GM23338 (cell line): Measurements from ENCODE around the gene PPP4R2. TPM values are rescaled to one million over a fixed set of nuclear protein-coding genes. Genes with fewer than 3 reads are reported as not detected.

Source experiments
- ATAC-seq: fragments of 200-7000 bp; cut with Tn5 transposase; 3 replicates; pipeline ENCODE4 v1.9.1; 2020
- DNase-seq: peaks from one replicate; pipeline ENCODE4 v3.0.0-alpha.2; 2015; ENCODE audit warnings: low spot score
- H2AFZ ChIP-seq: fragments of 200-600 bp; sonication (generic); 2 replicates; pipeline ENCODE4 v1.8.0; 2016; ENCODE audit warnings: antibody characterized with exemption, mild to moderate bottlenecking, moderate library complexity
- H3F3A ChIP-seq: fragments of 200-600 bp; sonication (generic); replicated peaks from 2 replicates; pipeline ENCODE4 v1.8.0; 2017; ENCODE audit warnings: antibody characterized with exemption, mixed run types, low read depth
- H3K27ac ChIP-seq: fragments of 200-600 bp; sonication (generic); 2 replicates; pipeline ENCODE4 v1.6.1; 2016; ENCODE audit warnings: low read depth
- H3K27me3 ChIP-seq: fragments of 200-600 bp; sonication (generic); 2 replicates; pipeline ENCODE4 v1.8.0; 2016; ENCODE audit warnings: mild to moderate bottlenecking, mixed run types, moderate library complexity; ENCODE audit not compliant: insufficient read depth
- H3K36me3 ChIP-seq: fragments of 200-600 bp; sonication (generic); 2 replicates; pipeline ENCODE4 v1.8.0; 2016; ENCODE audit warnings: mild to moderate bottlenecking; ENCODE audit not compliant: insufficient read depth
- H3K4me1 ChIP-seq: fragments of 200-600 bp; sonication (generic); 2 replicates; pipeline ENCODE4 v1.8.0; 2016; ENCODE audit warnings: mild to moderate bottlenecking, moderate library complexity; ENCODE audit not compliant: insufficient read depth
- H3K4me2 ChIP-seq: fragments of 200-600 bp; sonication (generic); 2 replicates; pipeline ENCODE4 v1.7.1; 2017; ENCODE audit warnings: mixed run types
- H3K4me3 ChIP-seq: fragments of 200-600 bp; sonication (generic); 2 replicates; pipeline ENCODE4 v1.6.1; 2016; ENCODE audit warnings: mixed run types
- H3K79me2 ChIP-seq: fragments of 200-600 bp; sonication (generic); replicated peaks from 2 replicates; pipeline ENCODE4 v1.8.0; 2017; ENCODE audit warnings: mild to moderate bottlenecking; ENCODE audit not compliant: insufficient read depth
- H3K9me2 ChIP-seq: fragments of 200-600 bp; sonication (generic); 2 replicates; pipeline ENCODE4 v1.8.0; 2017; ENCODE audit not compliant: insufficient read depth
- H4K20me1 ChIP-seq: fragments of 200-600 bp; sonication (generic); replicated peaks from 2 replicates; pipeline ENCODE4 v1.8.0; 2017; ENCODE audit warnings: mild to moderate bottlenecking; ENCODE audit not compliant: insufficient read depth
- H3K27ac Mint-ChIP-seq: 2 replicates; pipeline ENCODE4 v1.8.0; 2020; ENCODE audit warnings: inconsistent platforms, mild to moderate bottlenecking, moderate library complexity, mixed read lengths
- H3K27me3 Mint-ChIP-seq: 3 replicates; pipeline ENCODE4 v1.8.0; 2022; ENCODE audit warnings: low read depth, mild to moderate bottlenecking, moderate library complexity, mixed read lengths, inconsistent platforms; ENCODE audit not compliant: insufficient read depth, poor library complexity
- H3K36me3 Mint-ChIP-seq: 3 replicates; pipeline ENCODE4 v1.8.0; 2021; ENCODE audit warnings: low read depth, mild to moderate bottlenecking, inconsistent platforms, moderate library complexity, mixed read lengths
- H3K4me1 Mint-ChIP-seq: 3 replicates; pipeline ENCODE4 v1.8.0; 2020; ENCODE audit warnings: mild to moderate bottlenecking, inconsistent platforms, mixed read lengths
- H3K4me3 Mint-ChIP-seq: 3 replicates; pipeline ENCODE4 v1.8.0; 2021; ENCODE audit warnings: moderate library complexity, mild to moderate bottlenecking, inconsistent platforms, mixed read lengths
- H3K9me3 Mint-ChIP-seq: 3 replicates; pipeline ENCODE4 v1.8.0; 2020; ENCODE audit warnings: moderate library complexity, mild to moderate bottlenecking, inconsistent platforms, mixed read lengths
- CREB1 ChIP-seq: fragments of 250-450 bp; sonication (Bioruptor Pico); IDR thresholded peaks from 2 replicates; pipeline ENCODE4 v1.5.0; 2020; ENCODE audit warnings: low read depth, mild to moderate bottlenecking, moderate library complexity
- JUNB ChIP-seq: IDR thresholded peaks from one replicate; pipeline ENCODE4 v1.6.1; 2016; ENCODE audit warnings: antibody characterized with exemption; ENCODE audit not compliant: unreplicated experiment
- NANOG ChIP-seq: IDR thresholded peaks from 2 replicates; pipeline ENCODE4 v1.6.1; 2016; ENCODE audit warnings: antibody characterized with exemption, borderline replicate concordance
- POLR2AphosphoS5 ChIP-seq: IDR thresholded peaks from 2 replicates; pipeline ENCODE4 v1.6.1; 2016; ENCODE audit warnings: antibody characterized with exemption, low read depth
- ZNF114 ChIP-seq: fragments of 250-450 bp; sonication (Bioruptor Pico); IDR thresholded peaks from 2 replicates; pipeline ENCODE4 v1.5.0; 2020; ENCODE audit warnings: mild to moderate bottlenecking, moderate library complexity
- ZNF331 ChIP-seq: fragments of 250-450 bp; sonication (Bioruptor Pico); IDR thresholded peaks from 2 replicates; pipeline ENCODE4 v1.5.0; 2020; ENCODE audit warnings: low read depth, mild to moderate bottlenecking, moderate library complexity
- polyA plus RNA-seq: library from polyadenylated mRNA; unstranded; fragments of >200 nt; fragmentation: Nextera tagmentation; extraction: Ambion mirVana; gene quantifications from 2 replicates; pipeline ENCODE4 v1.2.1, GENCODE V29; 2016
- total RNA-seq: library from RNA; depleted of rRNA; stranded (reverse); fragments of >200 nt; shearing (Covaris generic); gene quantifications from 2 replicates; pipeline ENCODE4 v1.2.3, GENCODE V29; 2014
- TF ChIP-seq, protein P1 (sequence below), 2 experiments: fragments of 200-600 bp in 1 of 2; sonication (generic) in 1 of 2; conservative IDR thresholded peaks; 2 replicates each; pipeline versions ENCODE4 v1.5.1 to v1.6.1; 2016 to 2017; ENCODE audit warnings: antibody characterized with exemption in 2 of 2, low read depth in 2 of 2, mild to moderate bottlenecking in 2 of 2, moderate library complexity in 1 of 2
- TF ChIP-seq, protein P2 (sequence below): IDR thresholded peaks from one replicate; pipeline ENCODE4 v1.6.1; 2018; ENCODE audit warnings: antibody characterized with exemption; ENCODE audit not compliant: unreplicated experiment
- TF ChIP-seq, protein P3 (sequence below): IDR thresholded peaks from 2 replicates; pipeline ENCODE4 v1.6.1; 2016; ENCODE audit warnings: antibody characterized with exemption

The PPP4R2 gene
- total and polyA plus RNA-seq, 2 experiments from 2014 or later: 62.7 to 117 TPM

DNA sequence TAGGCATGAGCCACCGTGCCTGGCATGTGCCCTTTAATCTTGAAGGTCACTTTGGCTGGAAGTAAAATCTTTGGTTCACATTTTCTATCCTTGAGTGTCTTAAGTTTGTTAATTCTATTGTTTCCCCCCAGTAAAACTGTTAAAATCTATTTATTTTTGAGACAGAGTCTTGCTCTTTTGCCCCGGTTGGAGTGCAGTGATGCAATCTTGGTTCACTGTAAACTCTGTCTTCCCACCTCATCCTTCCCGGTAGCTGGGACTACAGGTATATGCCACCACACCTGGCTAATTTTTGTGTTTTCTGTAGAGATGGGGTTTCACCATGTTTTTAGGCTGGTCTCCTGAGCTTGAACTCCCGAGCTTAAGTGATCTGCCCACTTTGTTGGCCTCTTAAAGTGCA is 7.7 kb downstream of the PPP4R2 start:
- Mint-ChIP-seq H3K27ac (no peak overlapping the region), H3K27me3 (peaks cover 2% of the 10 kb centered on the region), H3K4me3 (no peak overlapping the region), H3K36me3 (peaks cover 81% of the 10 kb centered on the region), H3K4me1 (peaks cover 29% of the 10 kb centered on the region), H3K9me3 (no peaks in the 10 kb centered on the region)
- H3K4me3 ChIP-seq: no peak overlapping the region
- H3K9me2 ChIP-seq: no peaks in the 10 kb centered on the region
- TF ChIP-seq CREB1 (CRISPR knock-in tag) (no peak), ZNF114 (CRISPR knock-in tag) (no peak)
- TF ChIP-seq, protein P1, sequence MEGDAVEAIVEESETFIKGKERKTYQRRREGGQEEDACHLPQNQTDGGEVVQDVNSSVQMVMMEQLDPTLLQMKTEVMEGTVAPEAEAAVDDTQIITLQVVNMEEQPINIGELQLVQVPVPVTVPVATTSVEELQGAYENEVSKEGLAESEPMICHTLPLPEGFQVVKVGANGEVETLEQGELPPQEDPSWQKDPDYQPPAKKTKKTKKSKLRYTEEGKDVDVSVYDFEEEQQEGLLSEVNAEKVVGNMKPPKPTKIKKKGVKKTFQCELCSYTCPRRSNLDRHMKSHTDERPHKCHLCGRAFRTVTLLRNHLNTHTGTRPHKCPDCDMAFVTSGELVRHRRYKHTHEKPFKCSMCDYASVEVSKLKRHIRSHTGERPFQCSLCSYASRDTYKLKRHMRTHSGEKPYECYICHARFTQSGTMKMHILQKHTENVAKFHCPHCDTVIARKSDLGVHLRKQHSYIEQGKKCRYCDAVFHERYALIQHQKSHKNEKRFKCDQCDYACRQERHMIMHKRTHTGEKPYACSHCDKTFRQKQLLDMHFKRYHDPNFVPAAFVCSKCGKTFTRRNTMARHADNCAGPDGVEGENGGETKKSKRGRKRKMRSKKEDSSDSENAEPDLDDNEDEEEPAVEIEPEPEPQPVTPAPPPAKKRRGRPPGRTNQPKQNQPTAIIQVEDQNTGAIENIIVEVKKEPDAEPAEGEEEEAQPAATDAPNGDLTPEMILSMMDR (conservative IDR thresholded peaks at IDR 0.05; ENCODE audit: low read depth in 2 of 2): no peak
- H3K27ac ChIP-seq: peak overlapping the region; percentile 34; the same call in 1 of the 2 replicates
- H2AFZ ChIP-seq: no peak overlapping the region
- peaks cover 33% of the 10 kb centered on the region for H3K4me1 ChIP-seq
- H3K36me3 ChIP-seq: peaks cover 22% of the 10 kb centered on the region; the same call in 1 of the 2 replicates
- no peaks in the 10 kb centered on the region; the same call in 1 of the 2 replicates for H3K79me2 ChIP-seq
- DNase-seq (no peak), ATAC-seq (no peak)
- H3K27me3 ChIP-seq: no peaks in the 10 kb centered on the region
- peaks cover 95% of the 10 kb centered on the region for H4K20me1 ChIP-seq
- no peak overlapping the region for H3K4me2 ChIP-seq
- no peaks in the 10 kb centered on the region for H3F3A ChIP-seq

DNA sequence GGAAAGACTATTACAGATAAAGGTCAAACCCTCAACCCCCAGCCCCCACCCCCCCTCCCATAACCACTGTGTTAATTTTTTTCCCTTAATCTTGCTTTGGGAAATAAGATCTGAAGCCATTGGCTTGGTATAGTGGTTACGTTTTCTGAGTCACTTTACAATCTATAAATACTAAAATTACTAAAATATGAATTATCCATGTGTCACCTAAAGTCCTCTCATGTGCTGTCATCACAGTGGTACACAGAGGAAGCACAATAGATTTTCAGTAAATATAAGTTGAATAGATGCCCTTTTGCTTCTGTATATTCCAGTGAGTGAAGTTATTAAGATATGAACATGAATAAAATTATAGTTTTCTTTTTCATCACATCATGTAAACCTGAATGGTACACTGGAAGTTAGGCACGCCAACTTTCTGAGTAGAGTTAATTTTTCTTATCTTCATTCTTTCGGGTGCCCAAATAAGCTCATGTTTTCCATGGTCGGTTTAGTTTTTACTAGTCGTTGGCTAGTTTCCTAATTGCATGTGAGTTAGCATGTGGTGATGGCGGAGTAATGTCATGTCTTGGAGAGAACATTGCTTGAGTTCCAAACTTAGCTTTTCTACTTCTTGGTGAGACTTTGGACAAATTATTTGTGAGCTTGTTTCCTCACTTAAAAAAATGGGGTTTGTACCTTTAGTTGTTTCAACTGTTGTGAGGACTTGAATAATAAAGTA is 11.5 kb downstream of the PPP4R2 start:
- Histone ChIP-seq H2AFZ (no peak overlapping the region), H4K20me1 (peaks cover 96% of the 10 kb centered on the region), H3K4me1 (peaks cover 18% of the 10 kb centered on the region), H3K27ac (no peak overlapping the region), H3K36me3 (peaks cover 5% of the 10 kb centered on the region; the same call in 1 of the 2 replicates), H3K9me2 (no peaks in the 10 kb centered on the region), H3K27me3 (no peaks in the 10 kb centered on the region), H3K79me2 (no peaks in the 10 kb centered on the region; the same call in 1 of the 2 replicates), H3K4me3 (no peak overlapping the region), H3K4me2 (no peak overlapping the region), H3F3A (no peaks in the 10 kb centered on the region)
- H3K4me1 Mint-ChIP-seq: peaks cover 39% of the 10 kb centered on the region
- no peaks in the 10 kb centered on the region for H3K9me3 Mint-ChIP-seq
- peaks cover 5% of the 10 kb centered on the region for H3K27me3 Mint-ChIP-seq
- H3K27ac Mint-ChIP-seq: no peak overlapping the region
- H3K4me3 Mint-ChIP-seq: no peak overlapping the region
- ATAC-seq (no peak), DNase-seq (no peak)
- H3K36me3 Mint-ChIP-seq: peaks cover 50% of the 10 kb centered on the region
- TF ChIP-seq CREB1 (CRISPR knock-in tag): no peak
- no peak for TF ChIP-seq NANOG
- TF ChIP-seq, protein P2, sequence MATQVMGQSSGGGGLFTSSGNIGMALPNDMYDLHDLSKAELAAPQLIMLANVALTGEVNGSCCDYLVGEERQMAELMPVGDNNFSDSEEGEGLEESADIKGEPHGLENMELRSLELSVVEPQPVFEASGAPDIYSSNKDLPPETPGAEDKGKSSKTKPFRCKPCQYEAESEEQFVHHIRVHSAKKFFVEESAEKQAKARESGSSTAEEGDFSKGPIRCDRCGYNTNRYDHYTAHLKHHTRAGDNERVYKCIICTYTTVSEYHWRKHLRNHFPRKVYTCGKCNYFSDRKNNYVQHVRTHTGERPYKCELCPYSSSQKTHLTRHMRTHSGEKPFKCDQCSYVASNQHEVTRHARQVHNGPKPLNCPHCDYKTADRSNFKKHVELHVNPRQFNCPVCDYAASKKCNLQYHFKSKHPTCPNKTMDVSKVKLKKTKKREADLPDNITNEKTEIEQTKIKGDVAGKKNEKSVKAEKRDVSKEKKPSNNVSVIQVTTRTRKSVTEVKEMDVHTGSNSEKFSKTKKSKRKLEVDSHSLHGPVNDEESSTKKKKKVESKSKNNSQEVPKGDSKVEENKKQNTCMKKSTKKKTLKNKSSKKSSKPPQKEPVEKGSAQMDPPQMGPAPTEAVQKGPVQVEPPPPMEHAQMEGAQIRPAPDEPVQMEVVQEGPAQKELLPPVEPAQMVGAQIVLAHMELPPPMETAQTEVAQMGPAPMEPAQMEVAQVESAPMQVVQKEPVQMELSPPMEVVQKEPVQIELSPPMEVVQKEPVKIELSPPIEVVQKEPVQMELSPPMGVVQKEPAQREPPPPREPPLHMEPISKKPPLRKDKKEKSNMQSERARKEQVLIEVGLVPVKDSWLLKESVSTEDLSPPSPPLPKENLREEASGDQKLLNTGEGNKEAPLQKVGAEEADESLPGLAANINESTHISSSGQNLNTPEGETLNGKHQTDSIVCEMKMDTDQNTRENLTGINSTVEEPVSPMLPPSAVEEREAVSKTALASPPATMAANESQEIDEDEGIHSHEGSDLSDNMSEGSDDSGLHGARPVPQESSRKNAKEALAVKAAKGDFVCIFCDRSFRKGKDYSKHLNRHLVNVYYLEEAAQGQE: no peak
- TF ChIP-seq ZNF114 (CRISPR knock-in tag): no peak
- TF ChIP-seq, protein P1 (conservative IDR thresholded peaks at IDR 0.05; ENCODE audit: low read depth in 2 of 2): no peak
- TF ChIP-seq POLR2AphosphoS5: no peak
- TF ChIP-seq, protein P3, sequence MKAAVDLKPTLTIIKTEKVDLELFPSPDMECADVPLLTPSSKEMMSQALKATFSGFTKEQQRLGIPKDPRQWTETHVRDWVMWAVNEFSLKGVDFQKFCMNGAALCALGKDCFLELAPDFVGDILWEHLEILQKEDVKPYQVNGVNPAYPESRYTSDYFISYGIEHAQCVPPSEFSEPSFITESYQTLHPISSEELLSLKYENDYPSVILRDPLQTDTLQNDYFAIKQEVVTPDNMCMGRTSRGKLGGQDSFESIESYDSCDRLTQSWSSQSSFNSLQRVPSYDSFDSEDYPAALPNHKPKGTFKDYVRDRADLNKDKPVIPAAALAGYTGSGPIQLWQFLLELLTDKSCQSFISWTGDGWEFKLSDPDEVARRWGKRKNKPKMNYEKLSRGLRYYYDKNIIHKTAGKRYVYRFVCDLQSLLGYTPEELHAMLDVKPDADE: no peak
- no peak for TF ChIP-seq ZNF331
- no peak for TF ChIP-seq JUNB
